Endothelial cell of umbilical vein (primary cell): ENCODE data around the gene NCK2. TPM values are rescaled to one million over a fixed set of nuclear protein-coding genes. Genes with fewer than 3 reads are reported as not detected.

Experiments used
- BruUV-seq: library from RNA; stranded (reverse); fragments of 400-500 nt; replicated peaks from 2 replicates; lab custom pipeline; 2021; lab: Mats Ljungman, UMichigan
- CTCF ChIA-PET: fragments of 300-600, 350-600 bp; sonication (Branson Sonifier 250); formaldehyde crosslinking; loops from one replicate; lab custom pipeline; 2021; ENCODE audit warnings: antibody characterized with exemption, inconsistent platforms; lab: Charles Lee
- POLR2A ChIA-PET: fragments of 300-600, 350-600 bp; sonication (Branson Sonifier 250); formaldehyde crosslinking; loops from one replicate; lab custom pipeline; 2021; ENCODE audit warnings: antibody characterized with exemption, inconsistent platforms; lab: Charles Lee
- DNase-seq: peaks from one replicate; pipeline ENCODE4 v3.0.0-alpha.2; 2011; ENCODE audit warnings: low read depth, low spot score
- FAIRE-seq: peaks from 2 replicates; lab custom pipeline; 2011; peaks lifted over from hg19 to GRCh38; lab: Jason Lieb, UNC
- H2AFZ ChIP-seq: 2 replicates; pipeline ENCODE4 v1.6.0; 2012; ENCODE audit warnings: low read depth, low read length, control low read depth, inconsistent platforms
- H3K27ac ChIP-seq: 2 replicates; pipeline ENCODE4 v1.5.1; 2011; ENCODE audit warnings: low read depth, mild to moderate bottlenecking, control low read depth, low read length, moderate library complexity; ENCODE audit not compliant: insufficient read depth
- H3K27me3 ChIP-seq, 2 experiments: 2 replicates each; pipeline versions ENCODE4 v1.6.0 to v1.6.1; 2011; ENCODE audit warnings: low read length in 2 of 2, mixed read lengths in 1 of 2; ENCODE audit not compliant: control insufficient read depth in 2 of 2, insufficient read depth in 2 of 2
- H3K36me3 ChIP-seq, 2 experiments: 2 replicates in 1 of 2; 3 replicates in 1 of 2; pipeline ENCODE4 v1.5.1; 2011; ENCODE audit warnings: low read length in 2 of 2, mild to moderate bottlenecking in 1 of 2, moderate library complexity in 1 of 2; ENCODE audit not compliant: control insufficient read depth in 2 of 2, insufficient read depth in 2 of 2; ENCODE audit errors: extremely low read depth in 1 of 2
- H3K4me1 ChIP-seq: 3 replicates; pipeline ENCODE4 v1.5.1; 2011; ENCODE audit warnings: mild to moderate bottlenecking, low read length; ENCODE audit not compliant: control insufficient read depth, insufficient read depth; ENCODE audit errors: extremely low read depth
- H3K4me2 ChIP-seq: 2 replicates; pipeline ENCODE4 v1.6.1; 2011; ENCODE audit warnings: low read length, control low read depth, mixed read lengths; ENCODE audit not compliant: insufficient read depth
- H3K4me3 ChIP-seq, 3 experiments: fragments of 200-600 bp in 1 of 3; sonication (generic), shearing (Covaris generic) in 1 of 3; replicated peaks in 1 of 3; 2 replicates each; pipeline ENCODE4 v1.5.1; 2011 to 2016; ENCODE audit warnings: control low read depth in 3 of 3, low read length in 3 of 3, mild to moderate bottlenecking in 2 of 3, inconsistent platforms in 1 of 3, low read depth in 1 of 3, moderate library complexity in 1 of 3; ENCODE audit not compliant: insufficient read depth in 1 of 3
- H3K79me2 ChIP-seq: 2 replicates; pipeline ENCODE4 v1.6.0; 2012; ENCODE audit warnings: low read length, inconsistent platforms; ENCODE audit not compliant: control insufficient read depth, insufficient read depth
- H3K9ac ChIP-seq: replicated peaks from 2 replicates; pipeline ENCODE3; 2011; ENCODE audit warnings: low read length, control low read depth; ENCODE audit not compliant: insufficient read depth; ENCODE audit errors: extremely low read depth
- H3K9me1 ChIP-seq: replicated peaks from 3 replicates; pipeline ENCODE4 v1.6.0; 2011; ENCODE audit warnings: mild to moderate bottlenecking, low read length; ENCODE audit not compliant: control insufficient read depth, insufficient read depth; ENCODE audit errors: extremely low read depth
- H3K9me3 ChIP-seq: replicated peaks from 2 replicates; pipeline ENCODE4 v1.5.1; 2012; ENCODE audit warnings: low read length, inconsistent platforms; ENCODE audit not compliant: control insufficient read depth, insufficient read depth
- H4K20me1 ChIP-seq: replicated peaks from 2 replicates; pipeline ENCODE3; 2011; ENCODE audit warnings: mild to moderate bottlenecking, low read length; ENCODE audit not compliant: control insufficient read depth, insufficient read depth; ENCODE audit errors: extremely low read depth
- CTCF ChIP-seq, 2 donors: IDR thresholded peaks; 1 replicate in 1 of 2; 2 replicates in 1 of 2; pipeline ENCODE4 v1.5.1; 2011; ENCODE audit warnings: low read length in 2 of 2, mild to moderate bottlenecking in 2 of 2, moderate library complexity in 2 of 2, control low read depth in 1 of 2, inconsistent platforms in 1 of 2, low read depth in 1 of 2; ENCODE audit not compliant: insufficient read depth in 1 of 2; ENCODE audit errors: extremely low read depth in 1 of 2
- EZH2 ChIP-seq: IDR thresholded peaks from 2 replicates; pipeline ENCODE4 v1.6.1; 2012; ENCODE audit warnings: borderline replicate concordance, low read depth, mild to moderate bottlenecking, moderate library complexity, low read length, inconsistent platforms; ENCODE audit not compliant: severe bottlenecking
- FOS ChIP-seq: IDR thresholded peaks from 2 replicates; pipeline ENCODE4 v1.6.1; 2011; ENCODE audit warnings: mild to moderate bottlenecking, low read length, moderate library complexity, borderline replicate concordance; ENCODE audit not compliant: insufficient read depth
- GATA2 ChIP-seq: IDR thresholded peaks from 2 replicates; pipeline ENCODE4 v1.7.0; 2011; ENCODE audit warnings: low read depth, mild to moderate bottlenecking, moderate library complexity, mixed read lengths, low read length; ENCODE audit not compliant: insufficient read length, insufficient read depth
- JUN ChIP-seq: IDR thresholded peaks from 2 replicates; pipeline ENCODE4 v1.6.1; 2011; ENCODE audit warnings: borderline replicate concordance, low read depth; ENCODE audit not compliant: insufficient read length, insufficient read depth
- MAX ChIP-seq: IDR thresholded peaks from 2 replicates; pipeline ENCODE4 v1.6.1; 2011; ENCODE audit not compliant: insufficient read depth, insufficient read length
- MYC ChIP-seq: IDR thresholded peaks from one replicate; pipeline ENCODE4 v1.6.1; 2011; ENCODE audit warnings: mild to moderate bottlenecking, low read depth, low read length
- POLR2A ChIP-seq: IDR thresholded peaks from 2 replicates; pipeline ENCODE4 v1.6.1; 2012; ENCODE audit warnings: low read depth, mild to moderate bottlenecking, control low read depth, low read length
- POLR2AphosphoS5 ChIP-seq: IDR thresholded peaks from 2 replicates; pipeline ENCODE4 v1.6.1; 2012; ENCODE audit warnings: low read depth, mild to moderate bottlenecking, control low read depth, low read length, moderate library complexity; ENCODE audit not compliant: insufficient read depth
- dilution Hi-C: fragments of 300-500 bp; cut with MboI; formaldehyde crosslinking; loops from one replicate; pipeline ENCODE4 v1.15.0; 2019; ENCODE audit warnings: low sequenced_read_pairs; ENCODE audit not compliant: extremely low pct_ligation_motif_present
- intact Hi-C: fragments of 100-400 bp; cut with micrococcal nuclease; formaldehyde crosslinking; loops from one replicate; pipeline ENCODE4 v1.10.0; 2022
- polyA plus RNA-seq, 4 experiments: library from polyadenylated mRNA; depleted of rRNA in 3 of 4; stranded (reverse) in 3 of 4; unstranded in 1 of 4; fragments of >200 nt; gene quantifications; 2 replicates each; pipeline versions ENCODE4 v1.2.1 to v1.2.3, GENCODE V29; 2011 to 2012; ENCODE audit warnings: missing spikeins in 1 of 4
- total RNA-seq: library from RNA; stranded (reverse); gene quantifications from 2 replicates; pipeline ENCODE4 v1.2.3, GENCODE V29; 2021

The NCK2 gene
- total and polyA plus RNA-seq, 2 donors (not counting 3 experiments of a cell fraction or from before 2014, with no cell fraction given) = 23.8 to 39.1 TPM

DNA sequence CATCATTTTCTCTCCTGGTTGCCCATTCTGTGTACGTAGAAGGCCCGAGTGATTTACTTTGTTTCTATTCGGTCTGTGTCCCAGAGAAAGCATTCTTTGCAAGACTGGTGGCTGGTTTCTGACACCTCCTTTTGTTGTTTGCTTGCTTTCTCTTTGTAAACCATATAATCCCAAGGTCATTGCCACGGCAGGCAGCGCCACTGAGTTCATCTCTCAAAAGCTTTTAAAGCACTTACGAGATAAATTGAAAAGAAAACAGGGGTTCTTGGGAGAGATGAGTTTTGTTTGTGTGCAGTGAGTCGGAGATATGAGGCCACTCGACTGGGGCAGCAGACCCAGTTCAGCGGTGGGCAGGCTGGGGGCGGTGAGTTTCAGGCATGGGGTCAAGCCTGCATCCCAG, 137.6 kb downstream of the NCK2 start:
- Histone ChIP-seq H3K9me1 (no peaks in the 10 kb centered on the region), H3K9me3 (no peaks in the 10 kb centered on the region), H3K4me1 (no peaks in the 10 kb centered on the region), H3K9ac (no peak overlapping the region), H3K27me3 (no peaks in the 10 kb centered on the region), H3K27ac (no peak overlapping the region), H3K4me3 (no peak overlapping the region), H2AFZ (no peak overlapping the region), H4K20me1 (peaks cover 10% of the 10 kb centered on the region), H3K4me2 (no peak overlapping the region), H3K36me3 (peaks cover 0 to 8% of the 10 kb centered on the region in 2 experiments), H3K79me2 (peaks cover 8% of the 10 kb centered on the region)
- no peak for DNase-seq
- dilution Hi-C loops (no loop called here), intact Hi-C loops (loop anchor here (10.0 kb wide), 1 partner anchor 138 kb away; the partner anchor contains the start of gene NCK2)
- BruUV-seq = no TSS peak
- no peak for FAIRE-seq
- POLR2A ChIA-PET = no interaction called here
- CTCF ChIA-PET = no interaction called here
- TF ChIP-seq EZH2 = no peak
- no peak for TF ChIP-seq MYC
- no peak for TF ChIP-seq POLR2AphosphoS5
- no peak for TF ChIP-seq FOS
- no peak for TF ChIP-seq GATA2
- no peak for TF ChIP-seq MAX
- no peak for TF ChIP-seq JUN
- TF ChIP-seq POLR2A = no peak
- no peak for TF ChIP-seq CTCF (IDR thresholded peaks at IDR 0.05; ENCODE audit: extremely low read depth in 1 of 2, insufficient read depth in 1 of 2, low read depth in 1 of 2, low read length in 2 of 2)
